GM21576 (cell line): ENCODE data around the gene KLF11.
"Not testable (repeated sequence)": the region's sequence is repeated elsewhere in the genome, so short reads cannot be mapped to it uniquely, and the experiment has no call there.

ENCODE experiments used
- ATAC-seq: cut with Tn5 transposase; IDR thresholded peaks from one replicate; pipeline ENCODE4 v1.9.1; 2021; ENCODE audit warnings: mild to moderate bottlenecking, moderate library complexity; ENCODE audit not compliant: unreplicated experiment

The KLF11 gene

DNA sequence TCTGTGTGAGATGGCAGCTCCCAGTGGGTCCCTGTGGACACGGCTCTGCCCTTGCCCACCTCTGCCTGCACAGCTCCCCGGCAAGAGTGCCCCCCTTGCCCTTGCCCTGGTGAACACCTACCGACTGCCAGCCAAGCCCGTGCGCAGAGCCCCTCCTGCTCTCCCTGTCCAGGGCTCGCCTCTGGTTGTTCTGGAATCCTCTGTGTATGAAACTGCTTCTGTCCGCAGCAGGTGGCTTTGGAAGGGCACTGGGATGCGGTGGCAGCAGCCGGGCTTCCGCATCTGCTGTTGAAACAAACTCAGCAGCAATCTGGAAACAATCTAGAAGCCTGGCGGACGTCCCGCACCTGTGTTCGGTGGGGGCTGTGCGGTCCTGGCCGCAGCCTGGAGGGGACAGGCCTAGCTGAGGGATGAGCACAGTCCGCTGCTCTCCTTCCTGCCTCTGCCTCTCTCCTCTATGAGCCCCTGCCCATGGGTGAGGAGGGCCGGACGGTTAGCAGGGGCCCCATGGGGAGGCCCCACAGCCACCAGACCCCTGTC lies 34.0 kb upstream of the KLF11 start:
- no peak for ATAC-seq

DNA sequence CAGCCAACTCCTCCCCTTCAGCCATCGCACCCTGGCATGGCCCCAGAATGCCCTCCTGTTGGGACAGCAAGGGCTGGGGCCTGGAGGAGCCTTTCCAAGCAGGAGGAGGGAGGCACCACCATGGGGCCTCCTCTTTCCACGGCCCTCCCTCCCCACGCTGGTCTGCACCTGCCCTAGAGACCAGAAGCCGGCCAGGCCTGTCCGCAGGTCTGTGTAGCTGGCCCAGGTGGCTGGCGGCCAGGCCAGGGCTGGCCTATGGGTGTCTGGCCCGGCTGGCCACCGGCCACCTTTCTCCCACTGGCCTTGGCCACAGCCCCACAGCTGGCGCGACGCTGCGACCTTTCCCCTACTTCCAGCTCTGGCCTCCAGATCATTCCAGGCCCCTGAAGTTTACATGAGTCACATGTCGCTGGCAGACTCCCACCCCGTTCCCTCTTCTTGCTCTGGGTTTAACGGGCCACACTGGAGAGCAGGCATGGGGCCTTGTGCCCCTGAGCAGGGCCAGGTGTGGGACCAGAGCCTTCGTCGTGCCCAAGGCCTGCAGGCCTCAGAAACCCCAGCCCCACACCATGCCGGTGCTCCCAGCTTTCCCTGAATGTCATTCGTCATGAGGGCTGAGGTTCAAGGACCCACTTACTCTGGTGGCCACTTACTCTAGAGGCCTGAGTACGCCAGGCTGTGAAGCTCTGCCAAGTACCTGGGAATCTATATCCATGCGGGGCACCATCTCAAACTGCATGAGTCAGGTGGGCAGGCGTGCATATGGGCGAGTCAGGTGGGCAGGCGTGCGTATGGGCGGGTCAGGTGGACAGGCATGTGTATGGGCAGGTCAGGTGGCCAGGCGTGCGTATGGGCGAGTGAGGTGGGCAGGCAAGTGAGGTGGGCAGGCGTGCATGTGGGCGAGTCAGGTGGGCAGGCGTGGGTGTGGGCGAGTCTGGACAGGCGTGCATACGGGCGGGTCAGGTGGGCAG lies 33.3 kb upstream of the KLF11 start:
- ATAC-seq = no peak

DNA sequence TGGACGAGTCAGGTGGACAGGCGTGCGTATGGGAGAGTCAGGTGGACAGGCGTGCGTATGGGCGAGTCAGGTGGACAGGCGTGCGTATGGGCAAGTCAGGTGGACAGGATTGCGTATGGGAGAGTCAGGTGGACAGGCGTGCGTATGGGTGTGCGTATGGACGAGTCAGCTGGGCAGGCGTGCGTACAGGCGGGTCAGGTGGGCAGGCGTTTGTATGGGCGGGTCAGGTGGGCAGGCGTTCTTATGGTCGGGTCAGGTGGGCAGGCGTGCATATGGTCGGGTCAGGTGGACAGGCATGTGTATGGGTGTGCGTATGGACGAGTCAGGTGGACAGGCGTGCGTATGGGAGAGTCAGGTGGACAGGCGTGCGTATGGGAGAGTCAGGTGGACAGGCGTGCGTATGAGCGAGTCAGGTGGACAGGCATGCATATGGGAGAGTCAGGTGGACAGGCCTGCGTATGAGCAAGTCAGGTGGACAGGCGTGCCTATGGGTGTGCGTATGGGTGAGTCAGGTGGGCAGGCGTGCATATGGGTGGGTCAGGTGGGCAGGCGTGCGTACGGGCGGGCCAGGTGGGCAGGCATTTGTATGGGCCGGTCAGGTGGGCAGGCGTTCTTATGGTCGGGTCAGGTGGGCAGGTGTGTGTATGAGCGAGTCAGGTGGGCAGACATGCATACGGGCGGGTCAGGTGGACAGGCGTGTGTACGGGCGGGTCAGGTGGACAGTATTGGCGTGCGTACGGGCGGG lies 32.3 kb upstream of the KLF11 start:
- ATAC-seq = not testable (repeated sequence)

DNA sequence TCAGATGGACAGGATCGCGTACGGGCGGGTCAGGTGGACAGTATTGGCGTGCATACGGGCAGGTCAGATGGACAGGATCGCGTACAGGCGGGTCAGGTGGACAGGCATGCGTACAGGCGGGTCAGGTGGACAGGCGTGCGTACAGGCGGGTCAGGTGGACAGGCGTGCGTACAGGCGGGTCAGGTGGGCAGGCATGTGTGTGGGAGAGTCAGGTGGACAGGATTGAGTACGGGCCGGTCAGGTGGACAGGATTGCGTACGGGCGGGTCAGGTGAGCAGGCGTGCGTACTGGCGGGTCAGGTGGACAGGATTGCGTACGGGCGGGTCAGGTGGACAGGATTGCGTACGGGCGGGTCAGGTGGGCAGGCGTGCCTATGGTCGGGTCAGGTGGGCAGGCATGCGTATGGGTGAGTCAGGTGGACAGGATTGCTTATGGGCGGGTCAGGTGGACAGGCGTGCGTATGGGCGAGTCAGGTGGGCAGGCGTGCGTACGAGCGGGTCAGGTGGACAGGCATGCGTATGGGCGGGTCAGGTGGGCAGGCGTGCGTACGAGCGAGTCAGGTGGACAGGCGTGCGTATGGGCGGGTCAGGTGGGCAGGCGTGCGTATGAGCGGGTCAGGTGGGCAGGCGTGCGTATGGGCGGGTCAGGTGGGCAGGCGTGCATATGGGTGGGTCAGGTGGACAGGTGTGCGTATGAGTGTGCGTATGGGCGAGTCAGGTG lies 31.6 kb upstream of the KLF11 start:
- ATAC-seq = not testable (repeated sequence)

DNA sequence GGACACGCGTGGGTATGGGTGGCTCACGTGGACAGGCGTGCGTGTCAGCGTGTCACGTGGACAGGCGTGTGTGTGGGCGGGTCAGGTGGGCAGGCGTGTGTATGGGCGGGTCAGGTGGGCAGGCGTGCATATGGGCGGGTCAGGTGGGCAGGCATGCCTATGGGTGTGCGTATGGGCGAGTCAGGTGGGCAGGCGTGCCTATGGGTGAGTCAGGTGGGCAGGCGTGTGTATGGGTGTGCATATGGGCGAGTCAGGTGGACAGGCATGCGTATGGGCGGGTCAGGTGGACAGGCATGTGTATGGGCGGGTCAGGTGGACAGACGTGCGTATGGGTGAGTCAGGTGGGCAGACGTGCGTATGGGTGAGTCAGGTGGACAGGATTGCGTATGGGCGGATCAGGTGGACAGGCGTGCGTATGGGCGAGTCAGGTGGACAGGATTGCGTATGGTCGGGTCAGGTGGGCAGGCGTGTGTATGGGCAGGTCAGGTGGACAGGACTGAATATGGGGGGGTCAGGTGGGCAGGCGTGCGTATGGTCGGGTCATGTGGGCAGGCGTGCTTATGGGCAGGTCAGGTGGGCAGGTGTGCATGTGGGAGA lies 30.9 kb upstream of the KLF11 start:
- not testable (repeated sequence) for ATAC-seq

- ATAC-seq = no peak
These were observed 30.3 kb upstream of the KLF11 start for GRCh38 chr2:10012963-10013461.

- not testable (repeated sequence) for ATAC-seq
These were observed 29.5 kb upstream of the KLF11 start for GRCh38 chr2:10013651-10014417.

DNA sequence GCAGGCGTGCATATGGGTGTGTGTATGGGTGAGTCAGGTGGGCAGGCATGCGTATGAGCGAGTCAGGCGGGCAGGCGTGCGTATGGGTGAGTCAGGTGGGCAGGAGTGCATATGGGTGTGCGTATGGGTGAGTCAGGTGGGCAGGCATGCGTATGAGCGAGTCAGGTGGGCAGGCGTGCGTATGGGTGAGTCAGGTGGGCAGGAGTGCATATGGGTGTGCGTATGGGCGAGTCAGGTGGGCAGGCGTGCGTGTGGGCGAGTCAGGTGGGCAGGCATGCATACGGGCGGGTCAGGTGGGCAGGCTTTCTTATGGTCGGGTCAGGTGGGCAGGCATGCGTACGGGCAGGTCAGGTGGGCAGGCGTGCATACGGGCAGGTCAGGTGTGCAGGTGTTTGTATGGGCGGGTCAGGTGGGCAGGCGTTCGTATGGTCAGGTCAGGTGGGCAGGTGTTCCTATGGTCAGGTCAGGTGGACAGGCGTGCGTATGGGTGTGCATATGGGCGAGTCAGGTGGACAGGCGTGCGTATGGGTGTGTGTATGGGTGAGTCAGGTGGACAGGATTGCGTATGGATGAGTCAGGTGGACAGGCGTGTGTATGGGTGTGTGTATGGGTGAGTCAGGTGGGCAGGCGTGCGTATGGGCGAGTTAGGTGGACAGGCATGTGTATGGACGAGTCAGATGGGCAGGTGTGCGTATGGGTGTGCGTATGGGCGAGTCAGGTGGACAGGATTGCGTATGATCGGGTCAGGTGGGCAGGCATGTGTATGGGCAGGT lies 28.7 kb upstream of the KLF11 start:
- no peak for ATAC-seq

- ATAC-seq = not testable (repeated sequence)
These were observed 27.9 kb upstream of the KLF11 start for GRCh38 chr2:10015376-10015989.

DNA sequence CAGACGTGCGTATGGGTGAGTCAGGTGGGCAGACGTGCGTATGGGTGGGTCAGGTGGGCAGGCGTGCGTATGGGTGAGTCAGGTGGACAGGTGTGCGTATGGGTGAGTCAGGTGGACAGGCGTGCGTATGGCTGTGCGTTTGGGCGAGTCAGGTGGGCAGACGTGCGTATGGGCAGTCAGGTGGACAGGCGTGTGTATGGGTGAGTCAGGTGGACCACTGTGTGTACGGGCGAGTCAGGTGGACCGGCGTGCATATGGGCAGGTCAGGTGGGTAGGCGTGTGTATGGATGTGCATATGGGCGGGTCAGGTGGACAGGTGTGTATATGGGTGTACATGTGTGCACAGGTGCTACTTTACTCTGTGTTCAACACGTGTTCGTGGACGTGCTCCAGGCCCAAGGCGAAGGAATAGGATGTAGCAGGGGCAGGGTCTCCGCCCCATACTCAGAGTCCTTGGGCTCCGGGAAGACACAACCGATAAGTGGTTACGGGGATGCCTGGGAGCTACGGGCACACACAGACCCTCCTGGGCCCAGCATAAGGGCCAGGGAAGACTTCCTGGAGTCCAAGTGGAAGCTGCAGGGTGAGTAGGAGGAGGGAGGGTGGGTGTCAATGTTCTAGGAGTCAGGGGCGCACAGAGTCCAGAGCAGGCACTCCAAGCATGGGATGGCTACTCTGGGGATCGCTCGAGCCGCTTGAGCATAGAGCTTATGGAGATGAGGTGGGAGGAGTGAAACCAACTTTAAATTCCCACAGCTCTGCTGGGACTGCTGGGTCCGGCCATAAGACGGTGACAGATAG lies 27.1 kb upstream of the KLF11 start:
- ATAC-seq = no peak

DNA sequence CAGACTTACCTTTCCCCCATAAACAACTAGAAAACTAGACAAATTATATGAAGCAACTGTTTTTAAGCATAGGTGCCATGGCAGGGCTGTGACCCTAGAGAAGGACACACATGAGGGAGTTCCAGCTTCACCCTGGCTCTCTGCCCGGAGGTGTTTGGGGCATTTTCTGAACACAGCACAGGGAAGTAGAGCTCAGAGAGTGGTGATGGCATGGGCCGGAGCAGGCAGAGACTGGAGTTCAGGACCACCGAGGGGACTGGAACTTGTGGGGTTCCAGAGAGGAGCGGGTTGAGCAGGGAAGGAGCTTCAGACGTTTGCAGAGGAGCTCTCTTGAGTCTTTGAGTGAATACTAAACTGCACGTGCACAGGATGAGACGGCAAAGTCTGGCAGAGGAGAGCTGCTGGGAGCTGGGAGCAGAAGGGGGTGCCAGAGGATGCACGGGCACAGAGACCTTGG lies 26.5 kb upstream of the KLF11 start:
- no peak for ATAC-seq

- ATAC-seq = no peak
These were observed 25.9 kb upstream of the KLF11 start for GRCh38 chr2:10017313-10017941.

GRCh38 chr2:10019174-10019573 lies 24.2 kb upstream of the KLF11 start:
- no peak for ATAC-seq

GRCh38 chr2:10019602-10020400 lies 23.5 kb upstream of the KLF11 start:
- no peak for ATAC-seq

- ATAC-seq = no peak
These were observed 21.3 kb upstream of the KLF11 start for GRCh38 chr2:10022041-10022421.

- ATAC-seq = no peak
These were observed 20.9 kb upstream of the KLF11 start for GRCh38 chr2:10022445-10022844.
